ELR (cell line): ENCODE measurements around the gene GADD45GIP1.
A peak's percentile ranks its signal among the peaks of the same experiment; 100 is the strongest.

Experiments
- DNase-seq: peaks from one replicate; pipeline ENCODE4 v3.0.0-alpha.2; 2015; ENCODE audit warnings: low read depth

GADD45GIP1 gene

GRCh38 chr19:12956446-12957388 is at the start of gene GADD45GIP1:
Gene GADD45GIP1 (minus strand): TSS chr19:12957223. CDS start chr19:12957212, 11 bp downstream.
- DNase-seq = peak; percentile 86

DNA sequence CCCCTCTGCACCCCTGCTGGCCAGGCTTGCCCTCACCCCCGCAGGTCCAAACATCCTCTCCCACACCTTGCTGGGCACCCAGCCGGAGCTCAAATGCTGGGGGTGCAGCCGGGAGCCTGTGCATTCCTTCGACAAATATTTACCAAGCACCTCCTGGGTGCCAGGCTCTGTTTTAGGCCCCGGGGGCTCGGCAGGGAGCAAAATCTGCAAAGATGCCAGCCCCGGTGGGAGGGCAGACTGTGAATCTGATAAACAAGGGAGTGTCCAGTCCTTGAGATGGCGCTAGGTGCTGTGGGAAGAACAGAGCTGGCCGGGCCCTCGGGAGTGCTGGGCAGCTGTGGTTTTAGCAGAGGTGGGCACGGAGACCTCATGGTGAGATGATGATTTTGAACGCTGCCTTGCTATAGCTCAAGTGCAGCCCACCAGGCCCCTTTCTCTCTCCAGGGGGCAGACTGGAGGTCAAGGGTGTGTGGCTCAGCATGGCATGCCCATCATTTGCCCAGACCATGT is 48.9 kb upstream of the GADD45GIP1 start:
- DNase-seq = no peak

DNA sequence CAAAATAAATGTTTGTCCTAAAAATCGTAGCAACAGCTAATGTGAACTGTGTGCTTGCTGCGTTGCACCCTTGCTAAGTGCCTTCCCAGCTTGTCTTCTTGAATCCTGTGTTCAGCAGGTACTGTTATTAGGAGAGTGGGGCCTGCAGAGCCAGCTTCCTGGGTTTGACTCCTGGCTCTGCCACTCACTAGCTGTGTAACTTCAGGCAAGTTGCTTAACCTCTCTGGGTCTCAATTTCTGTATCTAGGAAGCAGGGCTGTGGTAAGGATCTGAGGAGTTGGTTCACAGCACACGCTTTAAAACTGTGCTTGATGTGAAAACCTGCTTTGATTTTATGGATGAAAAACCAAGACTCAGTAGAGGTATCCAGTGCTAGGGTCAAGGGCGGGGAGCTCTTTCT is 48.2 kb upstream of the GADD45GIP1 start:
- DNase-seq = no peak

DNA sequence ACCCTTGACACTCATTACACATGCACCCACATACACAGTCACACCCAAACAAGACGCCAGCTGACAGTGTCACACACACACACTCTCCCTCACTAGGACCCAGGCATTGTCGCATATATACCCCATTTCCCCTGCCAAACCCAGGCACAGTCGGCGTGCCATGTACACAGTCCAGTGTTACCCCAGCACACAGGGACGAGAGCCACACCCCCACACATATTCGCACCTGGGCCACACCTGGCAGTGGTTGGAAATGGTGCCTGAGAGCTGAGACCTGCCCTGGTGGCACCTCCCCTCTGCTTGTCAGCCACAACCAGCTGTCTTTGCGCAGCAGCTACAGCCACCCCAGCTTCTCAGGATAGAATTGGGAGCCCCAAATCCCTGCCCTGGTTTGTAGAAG is 47.2 kb upstream of the GADD45GIP1 start:
- DNase-seq = no peak

GRCh38 chr19:13003081-13003480 is 46.1 kb upstream of the GADD45GIP1 start:
- DNase-seq = no peak

- no peak for DNase-seq
Measured at GRCh38 chr19:13002166-13002898, 45.3 kb upstream of the GADD45GIP1 start.

DNA sequence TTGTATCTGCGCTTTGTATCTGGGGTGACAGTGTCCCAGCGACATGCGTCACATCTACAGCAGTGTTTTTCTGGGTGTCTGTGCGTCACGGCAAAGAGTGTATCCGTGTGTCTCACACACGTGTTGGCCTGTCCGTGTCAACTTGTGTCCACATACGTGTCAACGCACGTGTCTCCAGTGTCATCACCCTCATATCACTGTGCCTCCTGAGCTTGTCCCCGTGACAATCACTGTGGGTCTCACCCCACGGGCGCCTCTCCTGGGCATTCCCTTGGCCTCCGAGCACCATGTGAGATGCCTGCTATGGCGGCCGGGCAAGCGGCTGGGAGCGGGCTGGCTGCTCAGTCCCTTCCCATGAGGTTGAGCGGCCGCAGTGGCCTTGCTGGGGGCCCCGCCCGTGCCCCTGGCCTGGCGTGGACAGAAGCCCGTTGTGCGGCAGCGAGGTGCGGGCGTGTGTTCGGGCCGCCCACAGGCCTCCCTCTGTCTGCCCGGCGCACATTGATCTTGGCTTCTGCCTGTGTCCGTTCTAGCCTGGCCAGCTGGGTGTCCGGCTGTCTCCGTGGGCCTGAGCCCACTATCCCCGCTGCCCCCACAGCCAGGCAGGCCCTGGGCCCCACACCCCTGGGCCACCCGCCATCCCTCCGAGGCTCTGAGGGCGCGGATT is 44.6 kb upstream of the GADD45GIP1 start:
- no peak for DNase-seq

- no peak for DNase-seq
Measured at GRCh38 chr19:13001166-13001501, 44.1 kb upstream of the GADD45GIP1 start.

DNA sequence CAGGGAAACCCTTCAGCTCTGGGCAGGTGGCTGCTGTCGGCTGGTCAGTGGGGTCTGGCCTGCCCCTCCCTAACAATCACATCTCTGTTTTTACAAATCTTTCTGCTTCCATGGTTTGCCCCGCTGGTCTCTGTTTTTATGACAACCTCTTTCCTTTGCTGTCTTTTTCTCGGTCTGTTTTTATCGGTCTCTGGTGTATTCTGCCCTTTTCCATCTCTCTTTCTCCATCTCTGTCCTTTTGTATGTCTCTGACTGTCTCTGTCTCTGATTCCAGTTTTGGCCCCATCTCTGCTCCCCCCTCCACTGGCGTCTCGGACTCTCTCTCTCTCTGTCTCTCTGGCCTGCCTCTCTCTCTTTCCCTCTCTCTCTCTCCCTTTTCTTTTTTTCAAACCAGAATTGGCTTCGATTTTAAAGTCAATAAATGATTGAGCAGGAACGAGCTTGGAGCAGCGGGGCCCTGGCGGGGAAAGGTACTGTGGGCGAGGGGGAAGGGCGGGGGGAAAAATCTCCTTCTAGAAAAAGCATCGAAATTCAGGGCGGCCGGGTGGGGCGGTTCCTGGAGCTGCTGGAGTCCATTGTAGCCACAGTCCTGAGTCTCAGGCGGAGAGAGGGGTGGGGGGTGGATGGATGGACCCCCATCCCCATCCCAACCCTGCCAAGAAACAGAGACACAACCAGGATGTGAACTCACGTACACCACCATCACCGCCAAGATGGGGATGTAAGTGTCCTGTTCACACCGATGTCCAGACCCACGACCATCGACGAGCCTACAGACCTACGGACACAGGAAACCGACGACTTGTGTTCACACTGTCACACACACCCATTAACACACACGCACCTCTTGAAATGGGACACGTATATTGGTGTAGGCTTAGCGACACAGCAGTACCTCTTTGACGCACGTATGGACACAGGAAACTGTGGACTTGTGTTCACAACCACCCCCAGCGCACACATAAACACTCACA is 41.2 kb upstream of the GADD45GIP1 start:
- DNase-seq = no peak

GRCh38 chr19:12997179-12997966 is 40.4 kb upstream of the GADD45GIP1 start:
- DNase-seq = no peak

DNA sequence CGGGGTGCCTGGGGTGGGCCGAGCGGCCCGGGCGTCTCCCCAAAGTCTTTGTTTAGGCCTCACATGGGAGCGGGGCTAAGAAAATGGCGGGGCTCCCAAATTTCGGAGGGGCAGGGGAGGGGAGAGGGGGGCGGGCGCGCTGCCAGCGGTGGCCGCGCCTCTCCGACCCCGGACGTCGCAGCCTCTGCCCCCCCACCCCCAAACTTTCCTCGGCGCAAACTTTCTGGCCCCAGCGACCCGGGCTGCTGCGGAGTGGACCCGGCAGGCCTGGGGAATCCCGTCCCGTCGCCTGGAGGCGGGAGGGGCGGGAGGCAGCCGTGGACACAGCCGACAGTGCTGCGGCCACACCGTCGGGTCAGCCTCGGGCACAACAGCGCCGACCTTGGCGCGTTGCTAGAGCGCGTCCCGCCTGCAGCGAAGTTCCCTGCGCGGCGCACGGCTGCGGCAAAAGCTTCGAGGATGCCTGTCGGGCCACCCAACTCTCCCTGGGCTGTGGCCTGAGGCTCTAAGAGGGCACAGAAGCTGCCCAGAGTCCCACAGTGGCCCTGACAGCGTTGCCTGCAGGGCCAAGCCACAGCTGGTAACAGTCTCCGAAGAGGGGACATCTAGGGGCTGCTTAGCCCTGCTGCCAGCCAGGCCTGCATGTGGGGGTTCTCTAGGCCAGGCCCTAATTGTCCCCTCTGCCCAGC is 39.5 kb upstream of the GADD45GIP1 start:
- peak; percentile 58 for DNase-seq

DNA sequence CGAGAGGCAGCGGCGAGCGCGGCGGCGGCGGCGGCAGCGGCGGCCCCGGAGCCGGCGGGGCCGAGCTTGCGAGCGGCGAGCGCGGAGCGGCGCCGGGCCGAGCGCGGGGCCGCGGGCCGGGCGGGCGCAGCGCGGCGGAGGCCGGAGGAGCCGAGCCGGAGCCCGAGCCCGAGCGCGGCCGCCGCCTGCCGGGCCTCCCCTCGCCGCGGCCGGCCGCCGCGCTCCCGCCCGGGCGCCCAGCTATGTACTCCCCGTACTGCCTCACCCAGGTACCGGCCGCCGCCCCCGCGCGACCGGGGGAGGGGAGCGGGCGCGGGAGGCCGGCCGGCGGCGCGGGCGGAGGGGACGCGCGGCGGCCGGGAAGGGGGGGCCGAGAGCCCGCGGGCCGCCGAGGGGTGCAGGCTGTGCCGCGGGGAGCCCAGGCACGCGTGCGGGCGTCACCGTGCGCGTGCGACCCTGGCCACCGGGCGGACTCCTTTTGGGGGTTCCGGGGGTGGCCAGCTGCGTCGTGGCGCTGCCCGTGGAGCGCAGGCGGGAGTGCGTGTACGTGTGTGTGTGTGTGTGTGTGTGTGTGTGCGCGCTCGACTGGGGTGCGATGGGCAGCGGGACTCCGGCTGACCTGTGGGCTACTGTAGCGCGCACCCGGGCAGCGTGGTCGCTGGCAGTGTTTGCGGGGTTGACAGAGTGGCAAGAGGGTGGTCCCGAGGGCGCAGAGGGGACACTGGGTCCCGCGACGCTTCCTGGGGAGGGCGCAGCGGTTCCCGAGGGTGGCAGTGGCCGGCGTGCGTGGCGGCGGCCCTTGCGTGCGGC is 38.8 kb upstream of the GADD45GIP1 start:
- peak; percentile 45 for DNase-seq

- DNase-seq = peak; percentile 74
Measured at GRCh38 chr19:12994701-12995595, 37.9 kb upstream of the GADD45GIP1 start, which contains the start of gene NFIX. Gene NFIX (plus strand): TSS chr19:12995475. CDS start chr19:12995838, 363 bp downstream.

GRCh38 chr19:12993562-12993961 is 36.5 kb upstream of the GADD45GIP1 start:
- no peak for DNase-seq

GRCh38 chr19:12992729-12993128 is 35.7 kb upstream of the GADD45GIP1 start:
- no peak for DNase-seq

- no peak for DNase-seq
Measured at GRCh38 chr19:12991296-12991695, 34.3 kb upstream of the GADD45GIP1 start.

DNA sequence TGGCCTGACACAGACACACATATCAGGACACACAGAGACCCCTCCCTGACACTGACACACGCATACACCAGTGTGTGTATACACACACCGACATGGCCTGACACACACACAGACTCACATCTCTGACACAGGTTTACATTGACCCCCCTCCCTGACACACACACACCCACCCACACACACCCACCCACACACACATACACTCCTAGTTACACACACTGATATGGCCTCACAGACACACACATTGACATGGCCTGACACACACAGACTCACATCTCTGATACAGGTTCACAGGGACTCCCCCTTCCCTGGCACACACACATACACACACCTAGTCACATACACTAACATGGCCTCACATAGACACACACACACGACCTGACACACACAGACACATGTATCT is 33.8 kb upstream of the GADD45GIP1 start:
- no peak for DNase-seq

DNA sequence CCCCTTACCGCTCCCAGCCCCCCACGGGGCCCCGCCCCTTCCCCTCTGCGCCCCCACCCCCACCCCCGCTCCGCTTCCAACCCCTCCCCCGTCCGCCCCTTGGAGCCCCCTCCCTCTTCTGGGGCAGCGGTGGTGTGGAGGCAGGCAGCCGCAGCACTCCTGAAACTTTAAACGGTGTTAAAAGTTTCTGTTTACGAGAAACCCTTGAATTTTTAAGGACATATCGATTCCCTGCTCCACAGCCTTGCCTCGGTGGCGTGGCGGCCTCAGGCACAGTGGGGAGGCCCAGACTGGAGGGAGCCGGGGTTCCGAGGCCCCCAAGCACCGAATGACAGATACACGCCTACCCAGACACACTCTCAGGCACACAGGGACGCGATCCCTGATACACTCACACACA is 33.4 kb upstream of the GADD45GIP1 start:
- no peak for DNase-seq
